SK-N-MC (cell line): ENCODE results near the gene PTPN14.

Experiments
- DNase-seq: peaks from one replicate; pipeline ENCODE4 v3.0.0-alpha.2; 2011; ENCODE audit warnings: low read depth, low spot score
- H3K27ac ChIP-seq: fragments of 200-600 bp; sonication (generic); 2 replicates; pipeline ENCODE4 v1.5.1; 2016; ENCODE audit warnings: mixed run types
- H3K36me3 ChIP-seq: fragments of 200-600 bp; sonication (generic); 2 replicates; pipeline ENCODE4 v1.6.1; 2017; ENCODE audit warnings: antibody characterized with exemption, low read length, mixed read lengths; ENCODE audit not compliant: insufficient read depth
- H3K4me3 ChIP-seq: fragments of 200-600 bp; sonication (generic); 2 replicates; pipeline ENCODE4 v1.5.1; 2016
- H3K9ac ChIP-seq: fragments of 200-600 bp; sonication (generic); 2 replicates; pipeline ENCODE4 v1.8.0; 2017; ENCODE audit warnings: mixed run types, mixed read lengths; ENCODE audit not compliant: insufficient read length
- H3K9me3 ChIP-seq: fragments of 200-600 bp; sonication (generic); 2 replicates; pipeline ENCODE4 v1.6.1; 2017; ENCODE audit warnings: low read depth, mild to moderate bottlenecking, antibody characterized with exemption, low read length, moderate library complexity, mixed read lengths
- EZH2 ChIP-seq: fragments of 200-600 bp; sonication (generic); IDR thresholded peaks from one replicate; pipeline ENCODE4 v1.6.1; 2017; ENCODE audit warnings: antibody characterized with exemption
- FOXP2 ChIP-seq: optimal IDR thresholded peaks from 2 replicates; pipeline ENCODE3; 2011; ENCODE audit warnings: mild to moderate bottlenecking, moderate library complexity; ENCODE audit not compliant: insufficient read depth; ENCODE audit errors: extremely low read length, control extremely low read depth
- POLR2AphosphoS5 ChIP-seq: IDR thresholded peaks from 2 replicates; pipeline ENCODE4 v1.6.1; 2012; ENCODE audit warnings: mild to moderate bottlenecking, low read depth, low read length, borderline replicate concordance

PTPN14 gene

DNA sequence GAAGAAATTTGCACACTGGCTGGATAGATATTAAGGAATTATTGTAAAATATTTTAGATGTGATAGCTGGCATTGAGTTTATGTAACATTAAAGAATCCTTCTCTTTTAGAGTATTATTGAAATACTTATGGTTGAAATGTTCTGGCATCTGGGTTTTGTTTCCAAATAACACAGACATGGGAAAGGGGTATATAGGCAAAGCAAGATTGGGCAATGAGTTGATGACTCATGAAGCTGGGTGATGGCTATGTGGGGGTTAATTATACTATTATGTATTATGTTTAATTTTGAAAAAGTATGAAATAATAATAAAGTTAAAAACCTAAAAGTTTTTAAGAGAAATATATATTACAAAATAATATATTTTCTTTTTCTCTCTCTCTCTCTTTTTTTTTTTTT is 12.5 kb upstream of the PTPN14 start:
- TF ChIP-seq EZH2 (no peak), FOXP2 (no peak), POLR2AphosphoS5 (no peak)
- no peaks in the 10 kb centered on the region for H3K36me3 ChIP-seq
- DNase-seq, result no peak
- H3K9ac ChIP-seq, result no peak overlapping the region
- H3K27ac ChIP-seq, result no peak overlapping the region
- no peak overlapping the region for H3K4me3 ChIP-seq
- peaks cover 2% of the 10 kb centered on the region; the same call in 1 of the 2 replicates for H3K9me3 ChIP-seq

DNA sequence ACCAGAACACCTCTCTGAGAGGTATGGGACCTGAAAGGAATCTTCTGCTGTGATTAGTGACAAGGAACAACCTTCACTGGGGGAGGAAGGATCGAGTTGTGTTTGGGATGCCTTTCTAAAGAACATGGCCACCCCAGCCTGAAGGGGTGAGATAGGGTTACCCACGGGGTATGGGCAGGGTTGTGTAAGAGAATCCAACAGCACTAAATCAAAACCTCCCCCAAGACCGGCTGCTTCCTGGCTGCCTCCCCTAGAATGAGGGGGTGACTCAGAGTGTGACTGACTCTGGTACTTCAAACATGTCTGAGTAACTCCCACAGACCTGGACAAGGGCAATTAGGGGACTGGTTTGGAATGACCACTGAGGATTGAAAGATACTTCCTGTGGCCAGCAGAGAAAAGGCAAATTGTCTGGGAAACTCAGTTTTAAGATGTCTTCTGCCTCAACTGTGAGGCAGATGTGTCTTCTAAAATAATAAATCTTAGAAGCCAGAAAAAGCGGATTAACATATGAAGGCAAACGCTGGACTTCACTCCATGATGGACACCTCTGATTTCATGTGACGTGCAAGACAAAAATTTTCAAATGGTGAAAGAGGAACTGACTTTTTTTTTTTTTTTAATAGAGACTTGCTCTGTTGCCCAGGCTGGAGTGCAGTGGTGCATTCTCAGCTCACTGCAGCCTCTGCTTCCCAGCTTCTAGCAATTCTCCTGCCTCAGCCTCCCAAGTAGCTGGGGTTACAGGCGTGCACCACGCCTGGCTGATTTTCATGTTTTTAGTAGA is 6.7 kb upstream of the PTPN14 start:
- no peak overlapping the region for H3K9ac ChIP-seq
- no peak overlapping the region for H3K27ac ChIP-seq
- DNase-seq, result no peak
- TF ChIP-seq FOXP2 (no peak), POLR2AphosphoS5 (no peak), EZH2 (no peak)
- H3K4me3 ChIP-seq, result no peak overlapping the region
- H3K9me3 ChIP-seq, result peaks cover 2% of the 10 kb centered on the region; the same call in 1 of the 2 replicates
- no peaks in the 10 kb centered on the region for H3K36me3 ChIP-seq

DNA sequence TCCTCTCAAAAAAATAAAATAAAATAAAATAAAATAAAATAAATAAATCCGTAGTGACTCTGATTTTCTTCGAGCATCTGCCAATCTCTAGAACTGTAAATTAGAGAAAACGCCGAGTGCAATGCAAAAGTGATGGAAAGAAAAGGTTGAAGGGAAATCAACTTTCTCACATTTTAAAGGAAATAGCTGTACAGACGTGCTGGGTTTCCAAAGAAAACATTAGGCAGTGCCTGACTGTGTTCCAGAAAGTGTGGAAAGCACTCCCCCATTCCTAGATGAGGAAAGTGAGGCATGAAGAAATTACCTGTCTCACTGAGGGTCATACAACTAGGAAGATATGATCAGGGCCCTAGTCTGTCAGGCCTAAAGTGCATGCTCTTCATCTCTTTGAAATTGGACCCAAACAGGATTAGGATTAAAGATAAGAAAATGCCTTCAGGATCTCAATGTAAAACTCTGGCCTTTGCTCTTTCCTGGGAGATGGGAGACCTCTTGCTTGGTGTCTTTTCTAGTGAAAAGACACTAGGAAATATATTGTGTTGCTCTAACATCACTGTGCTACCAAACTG is 1.8 kb upstream of the PTPN14 start:
- no peak overlapping the region for H3K9ac ChIP-seq

DNA sequence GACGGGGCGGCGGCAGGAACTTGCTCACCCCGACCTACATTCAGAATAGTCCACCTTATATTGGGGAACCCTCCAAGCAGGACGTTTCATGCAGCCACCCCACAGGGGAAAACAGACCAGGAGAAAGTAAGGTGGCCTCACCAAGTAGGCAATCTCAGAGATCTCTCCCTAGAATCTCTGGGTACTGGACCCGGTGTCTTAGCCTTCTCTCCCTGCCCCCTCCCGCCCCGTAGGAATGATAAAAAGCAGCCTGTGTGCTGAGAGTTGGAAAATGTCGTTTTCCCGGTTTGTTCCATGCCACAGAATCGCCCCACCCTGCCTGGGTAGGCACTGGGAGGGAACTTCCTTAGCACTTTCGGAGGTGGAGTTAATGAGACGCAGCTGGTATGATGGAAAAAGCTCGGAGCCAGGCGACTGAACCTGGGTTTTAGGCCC is 789 bp upstream of the PTPN14 start:
- peak; percentile 49; the same call in 1 of the 2 replicates for TF ChIP-seq POLR2AphosphoS5
- TF ChIP-seq FOXP2, result no peak
- no peak for TF ChIP-seq EZH2
- Histone ChIP-seq H3K27ac (peak overlapping the region; percentile 96), H3K36me3 (no peaks in the 10 kb centered on the region), H3K4me3 (peak overlapping the region; percentile 93), H3K9me3 (no peaks in the 10 kb centered on the region), H3K9ac (peak overlapping the region; percentile 88)
- DNase-seq, result no peak

More for the DNA sequence above, 1.8 kb upstream of the PTPN14 start:
- no peak for TF ChIP-seq FOXP2
- TF ChIP-seq EZH2, result no peak
- no peak for TF ChIP-seq POLR2AphosphoS5
- H3K36me3 ChIP-seq, result no peaks in the 10 kb centered on the region
- no peak for DNase-seq
- no peak overlapping the region for H3K27ac ChIP-seq
- H3K4me3 ChIP-seq, result no peak overlapping the region
- H3K9me3 ChIP-seq, result no peaks in the 10 kb centered on the region

DNA sequence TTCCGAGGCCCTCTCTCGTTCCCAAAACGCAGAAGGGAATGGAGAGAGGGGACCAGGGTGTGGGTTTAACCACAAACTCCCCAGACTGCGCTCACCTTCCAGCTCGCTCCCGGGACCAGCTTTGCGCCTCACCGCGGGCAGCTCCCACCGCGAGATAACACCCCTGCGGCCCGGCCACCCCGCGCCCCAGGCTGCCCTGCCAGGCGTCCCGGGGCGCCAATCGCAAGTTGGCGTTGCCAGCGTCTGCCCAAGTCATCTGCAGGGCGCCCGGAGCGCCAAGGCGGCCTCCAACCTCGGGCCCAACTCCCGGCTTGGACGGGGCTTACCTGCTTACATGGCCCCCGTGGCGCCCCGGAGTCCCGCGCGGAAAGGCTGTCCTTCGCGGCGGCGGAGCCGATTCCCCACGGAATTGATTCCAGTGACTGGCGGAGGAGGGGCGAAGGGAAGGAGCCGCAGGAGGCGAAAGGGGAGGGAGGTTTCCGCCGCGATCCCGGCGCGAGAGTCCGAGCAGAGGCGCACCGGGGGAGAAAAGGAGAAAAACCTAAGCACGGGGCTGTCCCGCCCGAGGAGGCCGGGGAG is 456 bp downstream of the PTPN14 start:
- TF ChIP-seq POLR2AphosphoS5 (no peak), EZH2 (no peak)
- peak overlapping the region; percentile 88 for H3K9ac ChIP-seq
- no peak for DNase-seq

DNA sequence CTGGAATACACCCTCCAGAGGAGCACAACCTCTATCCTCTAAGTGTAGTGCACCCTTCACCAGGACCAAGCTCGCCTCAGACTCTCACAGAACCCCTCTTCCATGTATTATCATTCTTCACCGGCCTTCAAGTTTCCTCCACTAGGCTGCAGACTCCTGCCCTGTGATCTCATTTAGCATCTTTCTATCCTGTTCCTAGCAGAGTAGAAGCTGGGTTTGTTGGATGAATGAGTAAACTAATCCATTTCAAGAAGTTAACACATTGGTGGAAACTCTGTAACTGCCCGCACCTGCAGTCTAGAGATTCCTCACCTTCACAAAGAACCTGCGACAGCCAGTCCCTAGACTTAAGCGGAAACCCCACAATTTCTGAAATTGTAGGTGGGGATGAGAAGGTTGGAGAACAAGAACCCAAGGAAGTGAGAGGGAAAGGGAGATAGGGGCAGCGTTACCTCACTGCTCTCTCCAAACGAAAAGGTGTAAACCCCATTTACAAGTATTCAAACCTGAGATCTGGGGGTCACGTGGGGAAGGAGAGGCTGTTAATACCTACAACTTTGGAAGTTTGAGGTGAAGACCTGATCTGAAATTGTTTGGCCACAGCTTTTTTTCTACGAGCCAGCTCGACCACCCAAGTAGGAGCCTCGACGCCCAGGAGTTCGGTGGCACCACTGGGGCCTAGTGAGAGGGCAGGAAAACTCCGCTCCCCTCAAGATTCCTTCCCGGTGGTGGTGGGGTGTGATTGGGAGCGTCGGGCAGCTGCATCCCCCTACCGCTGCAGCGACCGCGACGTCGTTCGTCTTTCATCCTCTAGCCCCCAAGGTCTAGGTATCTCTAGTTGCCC is 1.2 kb downstream of the PTPN14 start:
- DNase-seq, result no peak
- Histone ChIP-seq H3K36me3 (no peaks in the 10 kb centered on the region), H3K9me3 (no peaks in the 10 kb centered on the region), H3K27ac (no peak overlapping the region), H3K4me3 (peak overlapping the region; percentile 93), H3K9ac (peak overlapping the region; percentile 88)
- no peak for TF ChIP-seq POLR2AphosphoS5
- no peak for TF ChIP-seq EZH2
- no peak for TF ChIP-seq FOXP2

More for the DNA sequence above, 456 bp downstream of the PTPN14 start:
- H3K4me3 ChIP-seq, result peak overlapping the region; percentile 93
- H3K36me3 ChIP-seq, result no peaks in the 10 kb centered on the region
- no peaks in the 10 kb centered on the region for H3K9me3 ChIP-seq
- peak overlapping the region; percentile 78 for H3K27ac ChIP-seq

DNA sequence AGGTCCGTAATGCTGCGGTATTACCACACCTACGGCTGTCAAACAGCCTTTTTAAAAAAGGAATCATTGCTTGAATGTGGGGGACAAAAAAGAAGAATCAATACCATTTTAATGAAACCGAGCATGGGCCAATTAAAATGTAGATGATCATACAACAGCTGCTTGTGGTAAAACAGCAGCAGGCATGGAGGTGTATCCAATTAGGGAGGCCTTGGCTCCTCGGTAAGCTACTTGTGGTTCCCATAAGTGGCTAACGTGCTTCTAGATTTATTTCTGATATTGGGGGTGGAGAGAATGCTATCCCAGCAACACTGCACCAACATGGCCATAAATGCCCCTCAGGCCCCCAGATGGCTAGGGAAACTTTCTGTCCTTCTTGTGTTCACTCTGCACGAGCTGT is 1.8 kb downstream of the PTPN14 start:
- Histone ChIP-seq H3K9me3 (no peaks in the 10 kb centered on the region), H3K9ac (no peak overlapping the region), H3K27ac (no peak overlapping the region), H3K36me3 (no peaks in the 10 kb centered on the region), H3K4me3 (peak overlapping the region; percentile 93)
- no peak for DNase-seq
- no peak for TF ChIP-seq EZH2
- TF ChIP-seq POLR2AphosphoS5, result no peak
- TF ChIP-seq FOXP2, result no peak

DNA sequence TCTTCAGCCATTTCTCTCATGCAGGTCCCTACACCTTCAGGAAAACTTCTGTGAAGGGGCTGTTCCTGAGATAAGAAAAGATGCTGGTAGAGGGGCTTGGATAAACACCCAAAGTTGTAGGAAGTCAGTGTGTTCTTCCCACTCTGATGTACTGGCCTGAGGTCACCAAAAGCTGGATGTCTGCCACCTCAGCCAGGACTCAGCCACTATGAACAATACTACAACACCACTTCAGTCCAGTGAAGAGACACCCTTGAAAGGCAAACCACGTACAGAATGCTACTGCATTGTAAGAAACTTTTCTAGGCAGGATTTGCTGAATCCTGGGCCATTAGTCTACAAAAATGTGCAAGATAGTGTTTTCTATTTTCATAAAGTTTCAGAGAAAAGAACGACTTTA is 2.4 kb downstream of the PTPN14 start:
- Histone ChIP-seq H3K4me3 (no peak overlapping the region; the same call in 1 of the 2 replicates), H3K9ac (no peak overlapping the region), H3K27ac (no peak overlapping the region), H3K36me3 (no peaks in the 10 kb centered on the region), H3K9me3 (no peaks in the 10 kb centered on the region)
- DNase-seq, result no peak
- TF ChIP-seq POLR2AphosphoS5 (no peak), EZH2 (no peak), FOXP2 (no peak)
